Astrocyte (in vitro differentiated cells and primary cell): ENCODE measurements around the gene CRYBG1. TPM values are rescaled to one million over a fixed set of nuclear protein-coding genes. Genes with fewer than 3 reads are reported as not detected.

Source experiments
- DNase-seq: peaks from one replicate; pipeline ENCODE4 v3.0.0-alpha.2; 2010; ENCODE audit warnings: low read depth
- FAIRE-seq: peaks from 2 replicates; lab custom pipeline; 2011; peaks lifted over from hg19 to GRCh38; lab: Jason Lieb, UNC
- H2AFZ ChIP-seq: 2 replicates; pipeline ENCODE4 v1.6.0; 2012; ENCODE audit warnings: low read depth, low read length, inconsistent platforms
- H3K27ac ChIP-seq: 2 replicates; pipeline ENCODE4 v1.5.1; 2011; ENCODE audit warnings: low read depth, low read length, inconsistent platforms
- H3K27me3 ChIP-seq: 2 replicates; pipeline ENCODE4 v1.6.0; 2011; ENCODE audit warnings: low read length, inconsistent platforms; ENCODE audit not compliant: insufficient read depth
- H3K36me3 ChIP-seq: 2 replicates; pipeline ENCODE4 v1.5.1; 2011; ENCODE audit warnings: low read length, inconsistent platforms; ENCODE audit not compliant: insufficient read depth
- H3K4me1 ChIP-seq: 2 replicates; pipeline ENCODE4 v1.5.1; 2011; ENCODE audit warnings: low read length, inconsistent platforms; ENCODE audit not compliant: insufficient read depth
- H3K4me2 ChIP-seq: 2 replicates; pipeline ENCODE4 v1.6.0; 2012; ENCODE audit warnings: low read length, inconsistent platforms
- H3K4me3 ChIP-seq: 2 replicates; pipeline ENCODE4 v1.5.1; 2011; ENCODE audit warnings: low read depth, mild to moderate bottlenecking, low read length, inconsistent platforms; ENCODE audit not compliant: insufficient read depth
- H3K79me2 ChIP-seq: 2 replicates; pipeline ENCODE4 v1.6.0; 2012; ENCODE audit warnings: mild to moderate bottlenecking, low read length, inconsistent platforms; ENCODE audit not compliant: insufficient read depth
- H3K9ac ChIP-seq: 2 replicates; pipeline ENCODE4 v1.6.0; 2012; ENCODE audit warnings: mild to moderate bottlenecking, low read length, inconsistent platforms
- H3K9me3 ChIP-seq: 2 replicates; pipeline ENCODE4 v1.5.1; 2012; ENCODE audit warnings: low read depth, mild to moderate bottlenecking, low read length, inconsistent platforms; ENCODE audit not compliant: insufficient read depth
- H4K20me1 ChIP-seq: 2 replicates; pipeline ENCODE4 v1.6.0; 2012; ENCODE audit warnings: low read length, inconsistent platforms; ENCODE audit not compliant: insufficient read depth
- H3K27ac Mint-ChIP-seq: one replicate; pipeline ENCODE4 v1.8.0; 2021; ENCODE audit warnings: mild to moderate bottlenecking, mixed read lengths; ENCODE audit not compliant: unreplicated experiment
- H3K27me3 Mint-ChIP-seq: one replicate; pipeline ENCODE4 v1.8.0; 2021; ENCODE audit warnings: low read depth, mixed read lengths; ENCODE audit not compliant: unreplicated experiment
- H3K36me3 Mint-ChIP-seq: one replicate; pipeline ENCODE4 v1.8.0; 2021; ENCODE audit warnings: low read depth, mixed read lengths; ENCODE audit not compliant: unreplicated experiment
- H3K4me1 Mint-ChIP-seq: one replicate; pipeline ENCODE4 v1.8.0; 2021; ENCODE audit warnings: low read depth, mixed read lengths; ENCODE audit not compliant: unreplicated experiment
- H3K4me3 Mint-ChIP-seq: one replicate; pipeline ENCODE4 v1.8.0; 2021; ENCODE audit warnings: mild to moderate bottlenecking, moderate library complexity, mixed read lengths; ENCODE audit not compliant: unreplicated experiment
- H3K9me3 Mint-ChIP-seq: one replicate; pipeline ENCODE4 v1.8.0; 2021; ENCODE audit warnings: mild to moderate bottlenecking, mixed read lengths; ENCODE audit not compliant: unreplicated experiment
- CTCF ChIP-seq: IDR thresholded peaks from 2 replicates; pipeline ENCODE4 v1.5.1; 2011; ENCODE audit warnings: low read depth, mild to moderate bottlenecking, inconsistent platforms, low read length, moderate library complexity; ENCODE audit not compliant: insufficient read depth
- EZH2 ChIP-seq: IDR thresholded peaks from 2 replicates; pipeline ENCODE4 v1.6.1; 2012; ENCODE audit warnings: mild to moderate bottlenecking, low read length, inconsistent platforms; ENCODE audit not compliant: insufficient read depth
- total RNA-seq: library from RNA; stranded (reverse); gene quantifications from 2 replicates; pipeline ENCODE4 v1.2.1, GENCODE V29; 2021

The CRYBG1 gene
- total RNA-seq, 1 donor from 2014 or later, result 0.64 TPM

- Mint-ChIP-seq H3K27me3 (peaks cover 6% of the 10 kb centered on the region), H3K4me3 (no peak overlapping the region), H3K27ac (no peak overlapping the region), H3K4me1 (peaks cover 22% of the 10 kb centered on the region), H3K9me3 (no peaks in the 10 kb centered on the region), H3K36me3 (no peaks in the 10 kb centered on the region)
- Histone ChIP-seq H3K9ac (no peak overlapping the region), H3K4me2 (no peak overlapping the region), H3K4me3 (no peak overlapping the region), H3K79me2 (no peaks in the 10 kb centered on the region), H4K20me1 (no peaks in the 10 kb centered on the region), H3K4me1 (no peaks in the 10 kb centered on the region), H3K27me3 (no peaks in the 10 kb centered on the region), H3K9me3 (no peaks in the 10 kb centered on the region), H2AFZ (no peak overlapping the region), H3K27ac (no peak overlapping the region), H3K36me3 (no peaks in the 10 kb centered on the region)
- TF ChIP-seq CTCF (no peak), EZH2 (no peak)
- no peak for DNase-seq
- FAIRE-seq, result no peak
Observed at GRCh38 chr6:106453756-106454367, 93.3 kb downstream of the CRYBG1 start.

GRCh38 chr6:106456756-106457155 is 96.2 kb downstream of the CRYBG1 start:
- no peak overlapping the region for H3K4me2 ChIP-seq
- no peaks in the 10 kb centered on the region for H3K27me3 ChIP-seq
- DNase-seq (no peak), FAIRE-seq (no peak)
- no peaks in the 10 kb centered on the region for H3K9me3 ChIP-seq
- no peaks in the 10 kb centered on the region for H3K79me2 ChIP-seq
- no peak overlapping the region for H3K9ac ChIP-seq
- peaks cover 11% of the 10 kb centered on the region for H3K4me1 Mint-ChIP-seq
- H3K4me1 ChIP-seq, result no peaks in the 10 kb centered on the region
- H3K36me3 Mint-ChIP-seq, result no peaks in the 10 kb centered on the region
- no peak overlapping the region for H3K27ac Mint-ChIP-seq
- no peak overlapping the region for H3K4me3 Mint-ChIP-seq
- no peaks in the 10 kb centered on the region for H3K9me3 Mint-ChIP-seq
- H2AFZ ChIP-seq, result no peak overlapping the region
- no peaks in the 10 kb centered on the region for H3K36me3 ChIP-seq
- H3K27me3 Mint-ChIP-seq, result peaks cover 6% of the 10 kb centered on the region
- no peak overlapping the region for H3K27ac ChIP-seq
- no peak overlapping the region for H3K4me3 ChIP-seq
- no peaks in the 10 kb centered on the region for H4K20me1 ChIP-seq
- TF ChIP-seq EZH2 (no peak), CTCF (no peak)
